Hematopoietic multipotent progenitor cell treated with erythropoietin and hydrocortisone succinate and interleukin-3 and kit ligand, for 15 days (in vitro differentiated cells): Measurements from ENCODE around the gene PLPPR1.
A peak's percentile ranks its signal among the peaks of the same experiment; 100 is the strongest.
"Not testable (repeated sequence)": the region's sequence is repeated elsewhere in the genome, so short reads cannot be mapped to it uniquely, and the experiment has no call there.

Experiments
- DNase-seq: peaks from one replicate; pipeline ENCODE4 v3.0.0-alpha.2; 2015; ENCODE audit warnings: low spot score

The PLPPR1 gene

GRCh38 chr9:101291043-101291442 lies 262.5 kb downstream of the PLPPR1 start:
- not testable (repeated sequence) for DNase-seq

DNA sequence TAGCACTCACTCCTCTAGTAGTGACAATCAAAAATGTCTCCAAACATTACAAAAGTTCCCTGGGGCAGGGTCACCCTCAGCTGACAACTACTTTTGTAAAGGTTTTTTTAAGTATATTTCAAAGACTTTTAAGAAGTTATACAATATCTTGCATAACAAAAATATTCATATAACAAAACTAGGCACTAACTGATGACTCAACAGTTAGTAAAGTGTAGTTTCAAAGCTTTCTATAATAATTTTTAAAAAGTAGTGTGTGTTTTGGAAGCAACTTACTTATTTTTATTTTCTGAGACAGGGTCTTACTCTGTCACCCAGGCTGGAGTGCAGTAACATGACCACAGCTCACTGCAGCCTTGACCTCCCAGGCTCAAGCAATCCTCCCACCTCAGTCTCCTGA lies 271.4 kb downstream of the PLPPR1 start:
- DNase-seq = no peak

- DNase-seq = no peak
Observed at GRCh38 chr9:101307051-101307450, 278.5 kb downstream of the PLPPR1 start.

DNA sequence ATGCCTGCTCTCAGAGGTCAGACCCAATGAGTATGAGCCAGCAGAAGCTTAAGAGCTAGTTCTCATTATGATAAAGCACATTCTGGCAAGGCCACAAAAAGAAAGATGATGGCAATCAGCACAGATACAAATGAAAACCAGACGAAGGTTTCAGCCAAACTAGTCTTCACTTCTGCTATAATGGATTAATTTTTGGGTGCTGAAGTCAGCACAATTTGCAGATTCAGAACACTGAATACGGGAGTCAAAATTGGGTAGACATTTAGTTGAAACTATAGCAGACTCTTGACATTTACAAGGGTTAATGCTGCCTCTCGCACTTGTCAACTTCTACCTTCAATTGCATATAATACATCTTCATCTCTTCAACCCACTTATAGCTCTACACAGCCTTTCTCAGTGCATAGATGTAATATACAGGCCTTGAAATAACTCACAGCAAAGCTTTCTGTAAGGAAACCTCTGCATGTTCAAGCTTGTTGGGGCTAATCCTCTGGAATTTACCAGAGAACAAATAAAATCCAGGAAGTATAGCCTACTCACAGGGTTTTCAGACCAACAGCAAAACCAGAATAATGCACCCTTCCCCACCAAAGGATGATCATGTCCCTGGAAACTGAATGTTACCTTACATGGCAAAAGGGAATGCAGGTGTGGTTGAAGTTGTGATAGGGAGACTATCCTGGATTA lies 279.1 kb downstream of the PLPPR1 start:
- DNase-seq = no peak

DNA sequence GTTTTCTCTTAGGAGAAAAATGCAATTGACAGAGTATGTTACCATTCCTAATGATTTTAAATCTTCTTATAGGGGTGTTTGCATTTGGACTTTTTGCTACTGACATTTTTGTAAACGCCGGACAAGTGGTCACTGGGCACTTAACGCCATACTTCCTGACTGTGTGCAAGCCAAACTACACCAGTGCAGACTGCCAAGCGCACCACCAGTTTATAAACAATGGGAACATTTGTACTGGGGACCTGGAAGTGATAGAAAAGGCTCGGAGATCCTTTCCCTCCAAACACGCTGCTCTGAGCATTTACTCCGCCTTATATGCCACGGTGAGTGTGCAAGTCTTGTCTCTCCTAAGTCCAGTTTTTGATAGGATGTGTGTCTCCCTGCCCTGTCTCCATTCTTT lies 280.6 kb downstream of the PLPPR1 start:
- no peak for DNase-seq

- no peak for DNase-seq
Observed at GRCh38 chr9:101311191-101311590, 282.7 kb downstream of the PLPPR1 start.

GRCh38 chr9:101311758-101312420 lies 283.4 kb downstream of the PLPPR1 start:
- peak; percentile 74 for DNase-seq

DNA sequence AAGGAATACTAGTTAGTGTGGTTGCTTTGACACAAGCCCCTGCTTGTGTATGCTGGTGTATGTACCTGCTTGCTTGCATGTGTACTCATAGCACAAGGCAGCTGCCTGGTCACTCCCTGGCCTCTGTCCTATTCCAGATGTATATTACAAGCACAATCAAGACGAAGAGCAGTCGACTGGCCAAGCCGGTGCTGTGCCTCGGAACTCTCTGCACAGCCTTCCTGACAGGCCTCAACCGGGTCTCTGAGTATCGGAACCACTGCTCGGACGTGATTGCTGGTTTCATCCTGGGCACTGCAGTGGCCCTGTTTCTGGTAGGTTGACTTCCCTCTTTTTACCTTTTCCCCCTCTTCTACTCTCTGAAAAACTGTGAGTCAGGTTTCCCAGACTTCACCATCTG lies 284.1 kb downstream of the PLPPR1 start:
- no peak for DNase-seq

DNA sequence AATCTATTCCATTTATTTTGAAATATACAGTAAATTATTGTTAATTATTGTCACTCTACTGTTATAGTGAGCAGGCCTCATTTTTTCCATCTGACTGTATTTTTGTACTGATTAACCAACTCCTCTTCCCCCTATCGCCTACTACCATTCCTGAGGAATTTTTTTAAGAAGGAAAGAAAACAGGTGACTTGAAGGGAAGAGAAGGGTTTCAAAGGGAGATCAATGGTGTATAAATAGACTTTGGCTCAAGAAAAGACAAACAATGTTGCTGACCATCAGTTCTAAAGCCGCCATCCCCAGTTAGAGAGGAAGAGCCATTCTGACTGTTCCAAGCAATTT lies 286.6 kb downstream of the PLPPR1 start:
- DNase-seq = no peak

DNA sequence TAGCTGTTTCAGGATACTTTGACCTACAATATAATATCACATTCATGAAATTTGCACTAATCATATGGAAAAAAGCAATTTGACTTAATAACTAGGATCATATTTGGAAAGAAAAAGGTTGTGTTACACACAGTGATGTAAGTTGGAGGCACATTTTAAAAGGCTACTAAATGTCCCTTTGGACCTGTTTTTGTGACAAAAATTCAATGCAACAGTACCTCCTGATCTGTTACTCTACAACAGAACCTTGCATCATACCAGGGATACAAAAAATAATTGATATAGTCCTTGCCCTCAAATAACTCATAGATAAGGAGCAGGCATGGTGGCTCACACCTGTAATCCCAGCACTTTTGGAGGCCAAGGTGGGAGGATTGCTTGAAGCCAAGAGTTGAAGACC lies 289.2 kb downstream of the PLPPR1 start:
- no peak for DNase-seq

DNA sequence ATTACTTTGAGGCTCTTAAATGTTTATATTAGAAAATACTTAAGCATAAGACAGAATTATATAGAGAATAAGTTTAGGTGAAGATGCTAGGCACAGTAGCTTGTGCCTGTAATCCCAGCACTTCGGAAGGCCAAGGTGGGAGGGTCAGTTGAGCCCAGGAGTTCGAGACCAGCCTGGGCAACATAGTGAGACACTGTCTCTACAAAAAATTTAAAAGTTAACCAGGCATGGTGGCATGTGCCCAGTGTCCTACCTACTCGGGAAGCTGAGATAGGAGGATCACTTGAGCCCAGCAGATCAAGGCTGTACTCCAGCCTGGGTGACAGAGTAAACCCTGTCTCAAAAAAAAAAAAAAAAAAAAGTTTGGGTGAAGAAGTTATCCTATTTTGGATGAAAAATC lies 294.6 kb downstream of the PLPPR1 start:
- no peak for DNase-seq

DNA sequence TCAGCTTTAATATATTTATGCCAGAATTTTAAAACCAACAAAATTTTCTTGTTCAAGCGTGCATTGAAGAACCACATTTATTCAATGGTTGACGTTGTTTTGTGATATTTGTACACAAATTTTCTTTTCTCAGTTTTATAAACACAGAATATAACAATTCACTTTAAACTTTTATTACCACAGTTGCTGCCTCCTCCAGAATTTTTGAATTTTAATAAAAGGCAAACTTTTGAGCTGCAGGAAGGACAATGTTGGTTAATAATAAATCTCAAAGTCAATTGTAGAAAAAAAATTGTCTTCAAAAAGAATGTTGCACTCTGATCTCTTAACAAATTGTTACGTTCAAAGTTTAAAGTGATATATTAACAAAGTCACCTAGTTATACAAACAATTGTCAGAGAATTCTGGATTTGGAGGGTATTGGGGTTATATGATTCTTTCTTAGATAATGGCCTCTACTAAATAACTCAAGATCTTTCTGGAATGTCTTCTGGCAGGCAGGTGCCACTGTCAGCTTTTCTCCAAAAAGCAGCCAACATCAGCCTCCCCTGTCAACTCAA lies 295.8 kb downstream of the PLPPR1 start:
- DNase-seq = no peak

- DNase-seq = no peak
Observed at GRCh38 chr9:101325053-101325452, 296.5 kb downstream of the PLPPR1 start.

DNA sequence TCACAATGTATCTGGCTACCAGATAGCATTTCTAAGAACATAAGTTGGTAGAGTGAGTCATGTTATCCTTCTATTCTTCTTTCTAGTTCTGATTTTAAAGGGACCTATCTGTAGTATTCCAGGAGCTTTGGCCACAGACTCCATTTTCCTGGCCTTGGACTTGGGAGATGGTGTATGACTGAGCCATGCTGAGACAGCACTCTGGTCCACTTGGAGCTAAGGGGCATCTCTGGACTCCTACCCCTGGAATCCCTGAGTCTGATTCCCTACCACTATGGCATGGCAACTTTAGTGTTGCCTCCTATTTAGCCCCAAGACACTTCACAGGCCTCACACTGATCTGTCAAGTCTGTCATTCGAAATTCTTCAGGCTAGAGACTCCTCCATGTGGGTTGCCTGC lies 297.5 kb downstream of the PLPPR1 start:
- DNase-seq = no peak

GRCh38 chr9:101326501-101326900 lies 298.0 kb downstream of the PLPPR1 start:
- DNase-seq = no peak

DNA sequence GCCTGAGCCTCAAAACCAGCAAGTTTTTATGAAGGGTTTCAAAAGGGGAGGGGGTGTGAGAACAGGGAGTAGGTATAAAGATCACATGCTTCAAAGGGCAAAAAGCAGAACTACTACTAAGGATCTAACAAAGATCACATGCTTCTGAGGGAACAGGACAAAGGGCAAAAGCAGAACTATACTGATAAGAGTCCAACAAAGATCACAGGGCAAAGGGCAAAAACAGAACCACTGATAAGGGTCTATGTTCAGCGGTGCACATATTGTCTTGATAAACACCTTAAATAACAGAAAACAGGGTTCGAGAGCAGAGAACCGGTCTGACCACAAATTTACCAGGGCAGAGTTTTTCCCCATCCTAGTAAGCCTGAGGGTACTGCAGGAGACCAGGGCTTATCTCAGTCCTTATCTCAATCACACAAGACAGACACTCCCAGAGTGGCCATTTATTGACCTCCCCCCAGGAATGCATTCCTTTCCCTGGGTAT lies 298.9 kb downstream of the PLPPR1 start:
- not testable (repeated sequence) for DNase-seq

- no peak for DNase-seq
Observed at GRCh38 chr9:101332362-101332761, 303.8 kb downstream of the PLPPR1 start.

DNA sequence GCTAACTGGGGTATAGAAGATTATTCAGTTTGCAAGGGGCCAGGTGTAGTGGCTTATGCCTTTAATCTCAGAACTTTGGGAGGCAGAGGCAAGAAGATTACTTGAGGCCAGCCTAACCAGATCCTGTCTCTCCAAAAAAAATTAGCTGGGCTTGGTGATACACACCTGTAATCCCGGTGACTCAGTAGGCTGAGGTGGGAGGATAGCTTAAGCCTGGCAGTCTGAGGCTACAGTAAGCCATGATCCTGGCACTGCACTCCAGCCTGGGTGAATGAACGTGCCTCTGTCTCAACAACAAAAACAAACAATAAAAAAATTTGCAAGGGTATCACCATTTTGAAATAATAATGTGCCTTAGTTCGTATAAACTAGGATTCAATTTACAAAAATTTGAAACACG lies 305.0 kb downstream of the PLPPR1 start:
- DNase-seq = no peak

GRCh38 chr9:101333926-101334702 lies 305.6 kb downstream of the PLPPR1 start:
- no peak for DNase-seq

- no peak for DNase-seq
Observed at GRCh38 chr9:101336091-101336490, 307.6 kb downstream of the PLPPR1 start.

DNA sequence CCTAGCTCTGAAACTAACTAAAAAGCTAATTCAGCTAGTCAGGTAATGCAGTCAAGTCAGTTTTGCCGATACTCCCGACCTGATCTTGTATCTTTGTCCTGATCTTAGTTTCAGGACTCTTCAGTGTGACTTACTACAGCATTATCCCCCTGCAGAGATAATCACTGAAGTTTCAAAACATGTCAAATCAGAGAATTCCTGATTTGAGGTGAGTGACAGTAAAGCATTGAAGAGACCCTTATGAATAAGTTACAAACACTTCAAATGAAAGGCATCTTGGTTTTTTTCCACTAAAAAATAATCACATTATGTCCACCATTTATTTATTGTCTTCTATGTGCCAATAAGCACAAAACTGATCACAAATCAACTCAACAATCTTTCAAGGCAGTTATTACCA lies 308.7 kb downstream of the PLPPR1 start:
- DNase-seq = no peak

DNA sequence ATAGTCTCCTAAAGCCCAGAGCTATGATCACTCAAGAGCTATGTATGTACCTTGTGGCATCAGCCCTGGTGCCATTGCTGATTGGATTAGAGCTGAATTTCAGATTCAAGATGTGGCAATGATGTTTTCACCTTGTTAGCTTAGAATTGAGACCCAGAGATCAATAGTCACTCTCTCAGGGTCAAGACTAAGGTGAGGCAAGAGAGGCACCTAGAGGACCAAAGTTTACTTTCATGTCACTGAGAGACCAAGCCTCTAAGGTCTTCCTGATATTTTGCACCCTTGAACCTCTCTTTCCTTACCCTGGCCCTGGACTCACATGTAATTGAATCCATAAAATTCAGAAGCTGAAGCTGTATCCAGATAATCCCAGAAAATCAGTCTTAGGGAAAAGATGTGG lies 313.4 kb downstream of the PLPPR1 start:
- no peak for DNase-seq

DNA sequence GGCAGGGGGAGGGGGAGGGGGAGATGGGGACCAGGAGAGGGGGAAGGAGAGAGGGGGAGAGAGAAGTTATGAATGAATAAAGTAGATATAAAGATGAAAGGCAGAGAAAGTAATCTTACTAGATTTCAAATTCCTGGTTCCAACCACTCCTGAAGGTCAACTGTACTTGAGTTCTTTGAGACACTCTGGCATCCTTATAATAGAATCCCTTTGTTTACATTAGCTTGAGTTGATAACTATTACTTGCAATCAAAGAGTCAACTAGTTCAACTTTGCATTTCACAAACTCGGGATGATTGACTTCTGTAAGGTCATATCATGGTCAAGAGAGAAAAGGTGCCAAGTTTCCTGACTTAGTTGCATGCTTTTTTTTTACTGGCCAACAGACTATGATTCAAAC lies 314.1 kb downstream of the PLPPR1 start:
- no peak for DNase-seq
